GM19351 (cell line): ENCODE measurements around the gene HGF.
"Not testable (repeated sequence)": the region's sequence is repeated elsewhere in the genome, so short reads cannot be mapped to it uniquely, and the experiment has no call there.

Experiments used
- ATAC-seq: cut with Tn5 transposase; IDR thresholded peaks from one replicate; pipeline ENCODE4 v1.9.1; 2021; ENCODE audit warnings: mild to moderate bottlenecking, moderate library complexity; ENCODE audit not compliant: unreplicated experiment

HGF gene

GRCh38 chr7:81725003-81725811 lies 44.6 kb downstream of the HGF start:
- no peak for ATAC-seq

GRCh38 chr7:81722250-81722649 lies 47.6 kb downstream of the HGF start:
- not testable (repeated sequence) for ATAC-seq

- ATAC-seq: no peak
These were observed 48.4 kb downstream of the HGF start for GRCh38 chr7:81721437-81721836.

GRCh38 chr7:81719865-81720264 lies 50.0 kb downstream of the HGF start:
- ATAC-seq: no peak

GRCh38 chr7:81715984-81716588 lies 53.8 kb downstream of the HGF start:
- no peak for ATAC-seq

GRCh38 chr7:81714306-81714705 lies 55.5 kb downstream of the HGF start:
- ATAC-seq: no peak

- ATAC-seq: no peak
These were observed 59.1 kb downstream of the HGF start for GRCh38 chr7:81710751-81711150.

- ATAC-seq: no peak
These were observed 60.0 kb downstream of the HGF start for GRCh38 chr7:81709836-81710235.

- no peak for ATAC-seq
These were observed 61.9 kb downstream of the HGF start for GRCh38 chr7:81707966-81708365.

- ATAC-seq: no peak
These were observed 62.7 kb downstream of the HGF start for GRCh38 chr7:81707196-81707595.

- ATAC-seq: no peak
These were observed 64.6 kb downstream of the HGF start for GRCh38 chr7:81705206-81705605.

GRCh38 chr7:81704595-81704994 lies 65.3 kb downstream of the HGF start:
- ATAC-seq: no peak

- ATAC-seq: no peak
These were observed 70.9 kb downstream of the HGF start for GRCh38 chr7:81698965-81699364.

- ATAC-seq: no peak
These were observed 75.1 kb downstream of the HGF start for GRCh38 chr7:81694711-81695110.

- no peak for ATAC-seq
These were observed 76.0 kb downstream of the HGF start for GRCh38 chr7:81693894-81694293.

GRCh38 chr7:81693080-81693479 lies 76.8 kb downstream of the HGF start:
- no peak for ATAC-seq

GRCh38 chr7:81692146-81692905 lies 77.5 kb downstream of the HGF start:
- no peak for ATAC-seq

GRCh38 chr7:81691199-81691821 lies 78.5 kb downstream of the HGF start:
- no peak for ATAC-seq

- no peak for ATAC-seq
These were observed 79.2 kb downstream of the HGF start for GRCh38 chr7:81690688-81691087.

GRCh38 chr7:81690251-81690650 lies 79.6 kb downstream of the HGF start:
- ATAC-seq: no peak

GRCh38 chr7:81688622-81689411 lies 81.0 kb downstream of the HGF start:
- no peak for ATAC-seq
